Coronary artery (tissue), 2 donors: ENCODE data around the gene MYO16.
"Not testable (repeated sequence)": the region's sequence is repeated elsewhere in the genome, so short reads cannot be mapped to it uniquely, and the experiment has no call there.

Source experiments
- DNase-seq: peaks from one replicate; pipeline ENCODE4 v3.0.0-alpha.2; 2017; ENCODE audit warnings: low spot score
- H3K27ac ChIP-seq, 2 donors: fragments of 200-600 bp; sonication (generic); one replicate each; pipeline ENCODE4 v1.5.1; 2016 to 2019
- H3K4me3 ChIP-seq: fragments of 200-600 bp; sonication (generic); 2 replicates; pipeline ENCODE4 v1.5.1; 2016; ENCODE audit warnings: mild to moderate bottlenecking, moderate library complexity
- CTCF ChIP-seq: fragments of 200-600 bp; sonication (generic); IDR thresholded peaks from one replicate; pipeline ENCODE4 v1.5.1; 2019; ENCODE audit warnings: antibody characterized with exemption

The MYO16 gene

GRCh38 chr13:108776650-108777049 is 147.2 kb downstream of the MYO16 start:
- no peak for TF ChIP-seq CTCF
- Histone ChIP-seq H3K27ac (no peak overlapping the region), H3K4me3 (no peak overlapping the region)
- no peak for DNase-seq

GRCh38 chr13:108777421-108778420 is 148.3 kb downstream of the MYO16 start:
- Histone ChIP-seq H3K4me3 (no peak overlapping the region), H3K27ac (no peak overlapping the region)
- DNase-seq: no peak
- no peak for TF ChIP-seq CTCF

GRCh38 chr13:108779308-108779707 is 149.9 kb downstream of the MYO16 start:
- Histone ChIP-seq H3K27ac (no peak overlapping the region), H3K4me3 (no peak overlapping the region)
- DNase-seq: no peak
- no peak for TF ChIP-seq CTCF

GRCh38 chr13:108780706-108781105 is 151.3 kb downstream of the MYO16 start:
- TF ChIP-seq CTCF: no peak
- no peak overlapping the region for H3K27ac ChIP-seq
- no peak for DNase-seq
- no peak overlapping the region for H3K4me3 ChIP-seq

GRCh38 chr13:108781312-108781711 is 151.9 kb downstream of the MYO16 start:
- Histone ChIP-seq H3K27ac (no peak overlapping the region), H3K4me3 (no peak overlapping the region)
- no peak for TF ChIP-seq CTCF
- DNase-seq: no peak

GRCh38 chr13:108782480-108782879 is 153.1 kb downstream of the MYO16 start:
- H3K27ac ChIP-seq, H3K4me3 ChIP-seq, DNase-seq: not testable (repeated sequence)

GRCh38 chr13:108785844-108786243 is 156.4 kb downstream of the MYO16 start:
- TF ChIP-seq CTCF: no peak
- Histone ChIP-seq H3K4me3 (no peak overlapping the region), H3K27ac (no peak overlapping the region)
- no peak for DNase-seq
